ENCODE measurements around the gene COMMD1.
A peak's percentile ranks its signal among the peaks of the same experiment; 100 is the strongest.

Gene COMMD1

DNA sequence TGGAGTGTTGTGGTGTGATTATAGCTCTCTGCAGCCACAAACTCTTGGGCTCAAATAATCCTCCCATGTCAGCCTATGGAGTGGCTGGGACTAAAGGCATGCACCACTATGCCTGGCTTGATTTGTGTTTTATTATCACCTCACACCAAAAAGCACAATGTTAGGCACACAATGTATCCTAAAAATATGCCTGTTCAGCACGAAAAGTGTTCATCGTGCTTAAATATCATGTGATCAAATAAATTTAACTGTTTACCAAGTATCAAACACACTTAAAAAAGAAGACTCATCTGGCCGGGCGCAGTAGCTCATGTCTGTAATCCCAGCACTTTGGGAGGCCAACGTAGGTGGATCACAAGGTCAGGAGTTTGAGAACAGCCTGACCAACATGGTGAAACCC, 22.6 kb upstream of the COMMD1 start:
- TF ChIP-seq, protein P1, sequence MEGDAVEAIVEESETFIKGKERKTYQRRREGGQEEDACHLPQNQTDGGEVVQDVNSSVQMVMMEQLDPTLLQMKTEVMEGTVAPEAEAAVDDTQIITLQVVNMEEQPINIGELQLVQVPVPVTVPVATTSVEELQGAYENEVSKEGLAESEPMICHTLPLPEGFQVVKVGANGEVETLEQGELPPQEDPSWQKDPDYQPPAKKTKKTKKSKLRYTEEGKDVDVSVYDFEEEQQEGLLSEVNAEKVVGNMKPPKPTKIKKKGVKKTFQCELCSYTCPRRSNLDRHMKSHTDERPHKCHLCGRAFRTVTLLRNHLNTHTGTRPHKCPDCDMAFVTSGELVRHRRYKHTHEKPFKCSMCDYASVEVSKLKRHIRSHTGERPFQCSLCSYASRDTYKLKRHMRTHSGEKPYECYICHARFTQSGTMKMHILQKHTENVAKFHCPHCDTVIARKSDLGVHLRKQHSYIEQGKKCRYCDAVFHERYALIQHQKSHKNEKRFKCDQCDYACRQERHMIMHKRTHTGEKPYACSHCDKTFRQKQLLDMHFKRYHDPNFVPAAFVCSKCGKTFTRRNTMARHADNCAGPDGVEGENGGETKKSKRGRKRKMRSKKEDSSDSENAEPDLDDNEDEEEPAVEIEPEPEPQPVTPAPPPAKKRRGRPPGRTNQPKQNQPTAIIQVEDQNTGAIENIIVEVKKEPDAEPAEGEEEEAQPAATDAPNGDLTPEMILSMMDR (conservative IDR thresholded peaks at IDR 0.05), result no peak
- H3K27ac ChIP-seq, result no peak overlapping the region

DNA sequence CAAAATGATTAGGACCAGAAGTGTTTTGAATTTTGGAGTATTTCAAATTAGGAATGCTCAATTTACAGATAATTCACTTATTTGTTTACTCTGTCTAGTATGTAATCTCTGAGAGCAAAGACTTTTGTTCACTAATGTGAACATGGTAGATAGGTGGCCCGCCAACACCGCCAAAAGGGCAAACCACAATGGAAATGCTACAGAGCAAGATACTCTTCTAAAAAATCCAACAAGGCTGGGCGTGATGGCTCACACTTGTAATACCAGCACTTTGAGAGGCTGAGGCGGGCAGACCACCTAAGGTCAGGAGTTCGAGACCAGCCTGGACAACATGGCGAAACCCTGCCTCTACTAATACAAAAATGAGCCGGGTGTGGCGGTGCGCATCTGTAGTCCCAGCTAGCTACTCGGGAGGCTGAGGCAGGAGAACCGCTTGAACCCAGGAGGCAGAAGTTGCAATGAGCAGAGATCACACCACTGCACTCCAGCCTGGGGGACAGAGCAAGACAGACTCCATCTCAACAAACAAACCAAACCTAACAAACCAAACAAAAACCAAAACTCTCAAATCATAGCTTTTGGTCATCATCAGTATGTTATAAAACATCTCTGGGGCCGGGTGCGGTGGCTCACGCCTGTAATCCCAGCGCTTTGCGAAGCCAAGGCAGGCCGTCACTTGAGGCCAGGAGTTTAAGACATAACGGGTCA, 19.4 kb upstream of the COMMD1 start:
- H3K27ac ChIP-seq, result no peak overlapping the region; the same call in 1 of the 2 replicates
- TF ChIP-seq, protein P1 (conservative IDR thresholded peaks at IDR 0.05), result no peak

DNA sequence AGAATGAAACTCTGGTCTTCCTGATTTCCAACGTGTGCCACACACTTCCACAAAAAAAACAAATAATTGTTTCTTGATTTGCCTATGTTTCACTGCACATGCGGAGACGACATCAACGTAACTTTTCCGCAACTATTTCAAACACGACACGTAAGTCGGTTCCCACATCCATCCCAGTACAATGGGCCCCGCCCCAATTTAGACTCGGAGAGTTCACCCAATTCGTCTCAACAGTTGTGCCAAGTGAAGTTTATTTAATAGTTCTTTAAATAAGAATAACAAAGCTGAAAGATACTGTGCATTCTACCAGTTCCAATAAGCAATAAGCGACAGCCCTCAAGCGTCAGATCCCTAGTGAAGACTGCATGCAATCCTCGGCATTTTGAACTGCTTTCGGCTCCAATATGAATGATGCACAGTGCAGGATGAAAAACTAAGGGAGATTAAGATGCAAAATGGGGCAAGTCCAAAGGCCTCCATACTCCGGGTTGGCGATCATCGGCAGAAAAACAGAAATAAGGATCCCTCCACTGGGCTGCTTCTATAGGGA, 17.7 kb upstream of the COMMD1 start:
- H3K27ac ChIP-seq, result peak overlapping the region; percentile 91
- TF ChIP-seq, protein P1 (conservative IDR thresholded peaks at IDR 0.05), result no peak

- TF ChIP-seq, protein P1 (conservative IDR thresholded peaks at IDR 0.05), result no peak
- peak within 1 kb of the TSS; percentile 91 for H3K27ac ChIP-seq
Measured at GRCh38 chr2:61888267-61889055, 17.0 kb upstream of the COMMD1 start, which contains the start of gene CCT4. Gene CCT4, minus strand, starts transcription at chr2:61888656. Its CDS starts 149 bp downstream, at chr2:61888507.

- no peak overlapping the region for H3K27ac ChIP-seq
- TF ChIP-seq, protein P1 (conservative IDR thresholded peaks at IDR 0.05), result peak; percentile 82
Measured at GRCh38 chr2:61898810-61899209, 6.7 kb upstream of the COMMD1 start.

GRCh38 chr2:61900281-61900680, 5.2 kb upstream of the COMMD1 start:
- no peak overlapping the region for H3K27ac ChIP-seq
- TF ChIP-seq, protein P1 (conservative IDR thresholded peaks at IDR 0.05), result no peak

- H3K27ac ChIP-seq, result peak overlapping the region; percentile 77; the same call in 1 of the 2 replicates
- TF ChIP-seq, protein P1 (conservative IDR thresholded peaks at IDR 0.05), result no peak
Measured at GRCh38 chr2:61906186-61906470, 654 bp downstream of the COMMD1 start.
